HCT116 (cell line): ENCODE results near the gene LMNTD2. TPM values are rescaled to one million over a fixed set of nuclear protein-coding genes. Genes with fewer than 3 reads are reported as not detected.
A peak's percentile ranks its signal among the peaks of the same experiment; 100 is the strongest.

Source experiments
- ATAC-seq: fragments of 200-7000 bp; cut with Tn5 transposase; 2 replicates; pipeline ENCODE4 v1.9.1; 2020; ENCODE audit warnings: mild to moderate bottlenecking, moderate library complexity
- BruUV-seq: library from RNA; stranded (reverse); fragments of 400-500 nt; replicated peaks from 2 replicates; lab custom pipeline; 2021; lab: Mats Ljungman, UMichigan
- CTCF ChIA-PET: fragments of 300-600 bp; sonication (Branson Sonifier 250); formaldehyde crosslinking; loops from one replicate; lab custom pipeline; 2021; ENCODE audit warnings: antibody characterized with exemption; lab: Charles Lee
- POLR2A ChIA-PET: fragments of 300-600, 350-600 bp; sonication (Branson Sonifier 250); formaldehyde crosslinking; loops from one replicate; lab custom pipeline; 2021; ENCODE audit warnings: antibody characterized with exemption; lab: Charles Lee
- RAD21 ChIA-PET, 2 experiments: fragments of 300-600 bp; sonication (Branson Sonifier 250); formaldehyde crosslinking; loops; one replicate each; lab custom pipeline; 2023; ENCODE audit warnings: low total read pairs in 2 of 2; ENCODE audit not compliant: uncharacterized antibody in 2 of 2, unreplicated experiment in 2 of 2, low non-redundant PET in 1 of 2; lab: Charles Lee
- DNase-seq: peaks from one replicate; pipeline ENCODE4 v3.0.0-alpha.2; 2010; ENCODE audit warnings: low read depth, low spot score
- H2AFZ ChIP-seq: fragments of 200-600 bp; shearing (Covaris generic), sonication (generic); 2 replicates; pipeline ENCODE4 v1.6.1; 2017; ENCODE audit warnings: low read depth, mixed run types, mixed read lengths, antibody characterized with exemption, low read length; ENCODE audit not compliant: poor library complexity, severe bottlenecking
- H3K27ac ChIP-seq: 2 replicates; pipeline ENCODE4 v1.5.1; 2012; ENCODE audit warnings: low read depth, low read length
- H3K27me3 ChIP-seq: fragments of 200-600 bp; sonication (generic); 2 replicates; pipeline ENCODE4 v1.6.1; 2016; ENCODE audit warnings: mixed run types, low read length, mixed read lengths; ENCODE audit not compliant: insufficient read depth
- H3K36me3 ChIP-seq, 2 experiments: fragments of 200-500 bp in 1 of 2; fragments of 200-600 bp in 1 of 2; sonication (Bioruptor generic) in 1 of 2; sonication (generic) in 1 of 2; 2 replicates each; pipeline versions ENCODE4 v1.5.1 to v1.6.1; 2014 to 2016; ENCODE audit warnings: low read length in 2 of 2, inconsistent platforms in 1 of 2, mixed read lengths in 1 of 2, mixed run types in 1 of 2; ENCODE audit not compliant: insufficient read depth in 2 of 2, control insufficient read depth in 1 of 2
- H3K4me1 ChIP-seq, 2 experiments: fragments of 200-600 bp in 1 of 2; sonication (generic) in 1 of 2; 2 replicates each; pipeline versions ENCODE4 v1.5.1 to v1.6.1; 2012 to 2017; ENCODE audit warnings: low read length in 2 of 2, inconsistent platforms in 1 of 2, mild to moderate bottlenecking in 1 of 2, mixed read lengths in 1 of 2, mixed run types in 1 of 2, moderate library complexity in 1 of 2; ENCODE audit not compliant: insufficient read depth in 2 of 2, control insufficient read depth in 1 of 2
- H3K4me2 ChIP-seq: fragments of 200-600 bp; sonication (generic); 2 replicates; pipeline ENCODE4 v1.6.1; 2017; ENCODE audit warnings: mixed run types, low read length, mixed read lengths
- H3K4me3 ChIP-seq, 2 experiments: fragments of 200-600 bp in 1 of 2; sonication (generic) in 1 of 2; replicated peaks in 1 of 2; 2 replicates each; pipeline ENCODE4 v1.5.1; 2011 to 2016; ENCODE audit warnings: low read length in 2 of 2, control low read depth in 1 of 2, low read depth in 1 of 2, mild to moderate bottlenecking in 1 of 2, mixed read lengths in 1 of 2, mixed run types in 1 of 2
- H3K79me2 ChIP-seq: fragments of 200-600 bp; sonication (generic); 2 replicates; pipeline ENCODE4 v1.6.1; 2017; ENCODE audit warnings: mild to moderate bottlenecking, mixed run types, low read length, moderate library complexity, mixed read lengths; ENCODE audit not compliant: insufficient read depth
- H3K9ac ChIP-seq: fragments of 200-600 bp; sonication (generic); 2 replicates; pipeline ENCODE4 v1.6.1; 2016; ENCODE audit warnings: low read length, mixed read lengths
- H3K9me2 ChIP-seq: fragments of 200-600 bp; sonication (generic), shearing (Covaris generic); 2 replicates; pipeline ENCODE4 v1.6.1; 2017; ENCODE audit warnings: mixed run types, mild to moderate bottlenecking, moderate library complexity; ENCODE audit not compliant: insufficient read depth
- H3K9me3 ChIP-seq, 2 experiments: fragments of 200-500 bp in 1 of 2; fragments of 200-600 bp in 1 of 2; sonication (Bioruptor generic) in 1 of 2; sonication (generic) in 1 of 2; 2 replicates each; pipeline ENCODE4 v1.6.1; 2014 to 2017; ENCODE audit warnings: low read length in 2 of 2, mixed read lengths in 2 of 2, inconsistent platforms in 1 of 2, low read depth in 1 of 2, mild to moderate bottlenecking in 1 of 2, mixed run types in 1 of 2, moderate library complexity in 1 of 2; ENCODE audit not compliant: control insufficient read depth in 1 of 2, insufficient read depth in 1 of 2
- H4K20me1 ChIP-seq: fragments of 200-600 bp; sonication (generic), shearing (Covaris generic); 2 replicates; pipeline ENCODE4 v1.6.1; 2017; ENCODE audit warnings: mixed run types, mild to moderate bottlenecking, moderate library complexity; ENCODE audit not compliant: insufficient read depth
- ELF1 ChIP-seq: IDR thresholded peaks from 2 replicates; pipeline ENCODE4 v1.6.1; 2012; ENCODE audit warnings: low read depth, borderline replicate concordance
- POLR2AphosphoS5 ChIP-seq: IDR thresholded peaks from 2 replicates; pipeline ENCODE4 v1.6.1; 2011; ENCODE audit warnings: mild to moderate bottlenecking, low read depth, low read length, moderate library complexity
- TCF7L2 ChIP-seq: IDR thresholded peaks from 2 replicates; pipeline ENCODE4 v1.7.0; 2011; ENCODE audit warnings: borderline replicate concordance, inconsistent platforms; ENCODE audit not compliant: insufficient read depth, insufficient read length; ENCODE audit errors: extremely low read depth
- ZFX ChIP-seq: fragments of 450-650 bp; IDR thresholded peaks from 2 replicates; pipeline ENCODE4 v1.6.1; 2017
- intact Hi-C: fragments of 100-400 bp; cut with micrococcal nuclease; formaldehyde crosslinking; loops from 2 replicates; pipeline ENCODE4 v1.10.0; 2022
- total RNA-seq: library from RNA; stranded (reverse); gene quantifications from one replicate; pipeline ENCODE4 v1.2.1, GENCODE V29; 2021; ENCODE audit not compliant: unreplicated experiment
- TF ChIP-seq, protein P1 (sequence below): IDR thresholded peaks from 2 replicates; pipeline ENCODE4 v1.6.1; 2011; ENCODE audit warnings: mild to moderate bottlenecking, low read length, moderate library complexity; ENCODE audit not compliant: insufficient replicate concordance; ENCODE audit errors: extremely low read depth
- TF ChIP-seq, protein P2 (sequence below): IDR thresholded peaks from 2 replicates; pipeline ENCODE4 v1.6.1; 2012

The LMNTD2 gene
- total RNA-seq, 1 experiment from 2014 or later = 9.5 TPM

DNA sequence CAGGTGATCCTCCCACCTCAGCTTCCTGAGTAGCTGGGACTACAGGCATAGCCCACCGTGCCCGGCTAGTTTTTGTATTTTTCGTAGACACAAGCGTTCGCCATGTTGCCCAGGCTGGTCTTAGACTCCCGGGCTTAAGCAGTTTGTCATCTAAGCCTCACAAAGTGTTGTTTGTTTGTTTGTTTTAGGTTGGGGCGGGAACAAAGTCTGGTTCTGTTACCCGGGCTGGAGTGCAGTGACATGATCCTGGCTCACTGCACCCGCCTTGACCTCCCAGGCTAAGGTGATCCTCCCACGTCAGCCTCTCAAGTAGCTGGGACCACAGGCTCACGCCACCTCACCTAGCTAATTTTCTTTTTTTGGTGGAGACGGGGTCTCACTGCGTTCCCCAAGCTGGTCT is 42.6 kb upstream of the LMNTD2 start:
- TF ChIP-seq, protein P1, sequence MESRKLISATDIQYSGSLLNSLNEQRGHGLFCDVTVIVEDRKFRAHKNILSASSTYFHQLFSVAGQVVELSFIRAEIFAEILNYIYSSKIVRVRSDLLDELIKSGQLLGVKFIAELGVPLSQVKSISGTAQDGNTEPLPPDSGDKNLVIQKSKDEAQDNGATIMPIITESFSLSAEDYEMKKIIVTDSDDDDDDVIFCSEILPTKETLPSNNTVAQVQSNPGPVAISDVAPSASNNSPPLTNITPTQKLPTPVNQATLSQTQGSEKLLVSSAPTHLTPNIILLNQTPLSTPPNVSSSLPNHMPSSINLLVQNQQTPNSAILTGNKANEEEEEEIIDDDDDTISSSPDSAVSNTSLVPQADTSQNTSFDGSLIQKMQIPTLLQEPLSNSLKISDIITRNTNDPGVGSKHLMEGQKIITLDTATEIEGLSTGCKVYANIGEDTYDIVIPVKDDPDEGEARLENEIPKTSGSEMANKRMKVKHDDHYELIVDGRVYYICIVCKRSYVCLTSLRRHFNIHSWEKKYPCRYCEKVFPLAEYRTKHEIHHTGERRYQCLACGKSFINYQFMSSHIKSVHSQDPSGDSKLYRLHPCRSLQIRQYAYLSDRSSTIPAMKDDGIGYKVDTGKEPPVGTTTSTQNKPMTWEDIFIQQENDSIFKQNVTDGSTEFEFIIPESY = no peak
- TF ChIP-seq ELF1 = no peak
- ATAC-seq = no peak
- no TSS peak for BruUV-seq
- Histone ChIP-seq H3K27me3 (no peaks in the 10 kb centered on the region), H3K36me3 (peaks cover 49 to 59% of the 10 kb centered on the region in 2 experiments; a peak in 3 of 4 replicates), H3K79me2 (peaks cover 48% of the 10 kb centered on the region; the same call in 1 of the 2 replicates), H3K4me2 (no peak overlapping the region), H3K27ac (no peak overlapping the region), H3K4me3 (no peak overlapping the region), H3K9me2 (no peaks in the 10 kb centered on the region), H3K9me3 (no peaks in the 10 kb centered on the region), H4K20me1 (no peaks in the 10 kb centered on the region), H3K9ac (no peak overlapping the region), H2AFZ (no peak overlapping the region), H3K4me1 (no peaks in the 10 kb centered on the region)
- ChIA-PET RAD21 (no interaction called here), POLR2A (interaction anchor here (1.0 kb wide), 1 partner anchor 27 kb away, joined by 3 read pairs; the partner anchor contains the start of gene PHRF1), CTCF (no interaction called here)
- DNase-seq = no peak
- intact Hi-C loops = no loop called here

DNA sequence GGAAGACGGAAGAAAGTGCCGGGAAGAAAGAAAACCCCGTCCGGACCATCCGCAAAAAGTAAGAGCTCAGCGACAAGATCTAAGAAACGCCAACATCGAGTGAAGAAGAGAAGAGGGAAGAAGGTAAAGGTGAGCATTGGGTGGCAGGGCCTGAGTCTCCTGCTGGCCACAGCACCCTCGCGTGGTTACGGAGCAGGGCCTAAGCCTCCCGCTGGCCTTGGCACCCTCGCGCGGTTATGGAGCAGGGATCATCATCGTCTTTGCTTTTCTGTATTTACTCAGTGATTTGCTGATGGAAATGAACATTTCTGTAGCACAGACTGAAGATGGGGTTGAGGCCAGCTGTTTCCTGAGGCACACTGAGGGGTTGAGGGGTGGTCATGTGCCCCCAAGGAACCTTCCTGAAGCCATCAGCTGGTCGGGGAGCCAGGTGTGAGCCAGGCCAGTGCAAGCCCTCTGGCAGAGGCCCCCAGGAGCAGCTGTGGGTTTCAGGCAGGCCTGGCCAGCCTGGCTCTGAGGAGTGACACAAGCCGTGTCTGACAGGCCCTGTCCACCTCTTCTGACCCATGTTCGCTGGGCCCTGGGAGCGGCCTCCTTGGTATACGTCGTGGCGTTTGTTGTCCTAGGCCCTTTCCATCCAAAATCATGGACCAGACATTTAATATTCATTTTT is 41.2 kb upstream of the LMNTD2 start:
- RAD21 ChIA-PET = no interaction called here
- H3K27me3 ChIP-seq = no peaks in the 10 kb centered on the region
- no peak for ATAC-seq
- no peak overlapping the region for H3K9ac ChIP-seq
- H3K79me2 ChIP-seq = peaks cover 59% of the 10 kb centered on the region
- CTCF ChIA-PET = no interaction called here
- H3K4me3 ChIP-seq = no peak overlapping the region
- no peak overlapping the region for H2AFZ ChIP-seq
- TF ChIP-seq ELF1 (no peak), POLR2AphosphoS5 (no peak), TCF7L2 (no peak), ZFX (0 out of 2 replicates have a peak, but pooled peaks have one; percentile 7)
- TF ChIP-seq, protein P2, sequence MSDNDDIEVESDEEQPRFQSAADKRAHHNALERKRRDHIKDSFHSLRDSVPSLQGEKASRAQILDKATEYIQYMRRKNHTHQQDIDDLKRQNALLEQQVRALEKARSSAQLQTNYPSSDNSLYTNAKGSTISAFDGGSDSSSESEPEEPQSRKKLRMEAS = no peak
- H3K27ac ChIP-seq = no peak overlapping the region
- BruUV-seq = no TSS peak
- no peak overlapping the region for H3K4me2 ChIP-seq
- no peaks in the 10 kb centered on the region for H3K4me1 ChIP-seq
- no peaks in the 10 kb centered on the region for H4K20me1 ChIP-seq
- no peaks in the 10 kb centered on the region for H3K9me2 ChIP-seq
- peaks cover 52 to 63% of the 10 kb centered on the region in 2 experiments; a peak in 3 of 4 replicates for H3K36me3 ChIP-seq
- POLR2A ChIA-PET = no interaction called here
- DNase-seq = no peak
- no peaks in the 10 kb centered on the region for H3K9me3 ChIP-seq
- intact Hi-C loops = no loop called here
